Erythroblast (primary cell): ENCODE results near the gene SLC35E3.

ENCODE experiments used
- DNase-seq, 2 experiments: peaks; one replicate each; lab custom pipeline; 2025; lab: John Stamatoyannopoulos, UW
- GATA1 ChIP-seq: IDR thresholded peaks from 2 replicates; pipeline ENCODE4 v1.6.1; 2011; ENCODE audit warnings: low read depth, mild to moderate bottlenecking, control low read depth, low read length, moderate library complexity
- POLR2A ChIP-seq: IDR thresholded peaks from 2 replicates; pipeline ENCODE4 v1.6.1; 2011; ENCODE audit warnings: mild to moderate bottlenecking, low read length

Gene SLC35E3

GRCh38 chr12:68745904-68746571, at the start of gene SLC35E3:
Gene SLC35E3, plus strand, starts transcription at chr12:68746176. Its CDS starts 202 bp downstream, at chr12:68746378.
- TF ChIP-seq POLR2A (peak; percentile 84), GATA1 (no peak)
- DNase-seq = peak; percentile 96

DNA sequence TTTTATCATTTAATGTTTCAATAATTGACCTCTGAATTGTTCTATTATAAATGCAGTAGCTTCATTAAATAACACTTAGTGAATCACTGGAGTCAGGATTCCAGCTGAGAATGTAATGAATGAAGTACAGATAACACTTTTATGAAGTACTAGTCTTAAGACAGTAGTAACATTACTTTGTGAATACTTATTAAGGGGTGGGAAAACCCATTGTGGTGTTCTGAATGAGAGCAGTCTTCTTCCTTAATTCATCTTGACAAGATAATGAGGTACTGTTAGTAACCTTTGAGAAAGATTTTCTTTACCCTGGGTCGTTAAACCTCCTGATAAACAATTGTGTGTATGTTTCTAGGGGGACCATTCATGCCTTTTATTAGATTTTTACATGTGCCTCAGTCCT, 46.5 kb upstream of the SLC35E3 start:
- no peak for DNase-seq
- TF ChIP-seq POLR2A = no peak
- no peak for TF ChIP-seq GATA1

- no peak for DNase-seq
- TF ChIP-seq POLR2A = no peak
Measured at GRCh38 chr12:68727776-68728175, 18.2 kb upstream of the SLC35E3 start.

- DNase-seq = peak; percentile 53
- TF ChIP-seq GATA1 (no peak), POLR2A (no peak)
Measured at GRCh38 chr12:68733661-68734071, 12.3 kb upstream of the SLC35E3 start.

DNA sequence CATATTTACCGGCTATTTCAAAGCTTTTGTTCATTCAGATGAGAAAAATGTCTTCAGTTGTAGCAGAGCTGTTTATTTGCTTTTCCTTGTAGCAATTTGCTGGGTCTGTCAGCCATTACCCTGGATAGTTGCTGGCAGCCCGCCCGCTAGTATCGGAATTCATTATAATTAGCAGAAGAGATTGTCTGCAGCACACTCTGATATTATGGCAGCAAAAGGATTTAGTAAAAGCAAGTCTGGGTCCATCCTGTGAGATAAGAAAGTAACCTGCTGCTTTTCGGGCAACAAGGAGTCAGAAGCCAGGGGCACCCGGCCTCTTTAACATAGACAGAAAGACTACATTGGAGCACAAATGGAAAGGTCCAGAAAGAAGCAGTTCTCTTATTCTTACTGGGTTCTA, 6.1 kb upstream of the SLC35E3 start:
- TF ChIP-seq POLR2A (no peak), GATA1 (no peak)
- DNase-seq = no peak

GRCh38 chr12:68743356-68743755, 2.6 kb upstream of the SLC35E3 start:
- TF ChIP-seq GATA1 = no peak
- TF ChIP-seq POLR2A = no peak
- no peak for DNase-seq

DNA sequence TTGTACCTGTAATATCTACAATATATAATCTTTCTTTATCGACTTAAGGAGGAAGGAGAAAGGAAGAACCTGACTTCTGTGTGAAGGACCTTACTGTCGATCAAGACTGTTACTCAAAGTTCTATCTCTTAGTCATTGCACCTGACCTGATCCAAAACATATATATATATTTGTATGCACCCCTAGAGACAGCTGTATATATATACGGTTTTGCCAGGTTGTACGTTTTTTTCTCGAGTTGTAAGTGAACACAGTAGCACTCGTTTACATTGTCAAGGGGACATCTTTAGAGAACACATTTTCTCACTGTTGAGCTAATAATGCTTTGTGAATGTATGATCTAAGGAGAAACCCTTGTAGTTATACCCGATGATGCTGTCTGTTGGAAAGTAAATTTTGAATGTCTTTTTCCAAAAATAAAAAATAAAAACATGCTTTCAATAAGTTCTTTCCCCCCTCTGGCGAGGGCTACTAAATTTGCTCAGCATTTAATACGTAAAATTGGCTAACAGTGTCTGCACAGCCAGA, 536 bp upstream of the SLC35E3 start:
- TF ChIP-seq POLR2A (no peak), GATA1 (no peak)
- DNase-seq = no peak

- TF ChIP-seq POLR2A = no peak
- TF ChIP-seq GATA1 = no peak
- DNase-seq = peak; percentile 65 to 67
Measured at GRCh38 chr12:68746572-68747180, 700 bp downstream of the SLC35E3 start.

DNA sequence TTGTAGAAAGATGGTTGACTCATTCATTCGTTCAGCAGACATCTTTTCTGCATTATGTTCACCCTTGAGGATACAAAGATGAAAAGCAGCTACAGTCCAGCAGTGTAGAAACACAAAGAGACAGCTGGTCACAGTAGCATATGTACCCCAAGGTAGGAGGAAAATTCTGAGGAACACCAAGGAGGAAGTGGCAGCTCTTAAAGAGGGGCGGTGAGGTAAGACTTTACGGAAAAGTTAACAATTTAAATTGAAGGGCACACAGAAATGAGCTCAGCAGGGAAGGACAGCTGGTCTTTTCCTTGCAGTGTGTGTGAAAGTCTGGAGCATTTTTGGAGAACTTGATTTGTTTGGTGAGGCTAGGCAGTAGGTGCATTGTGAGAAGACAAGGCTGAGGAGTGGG, 3.5 kb downstream of the SLC35E3 start:
- TF ChIP-seq POLR2A (no peak), GATA1 (no peak)
- DNase-seq = no peak

- DNase-seq = no peak
- no peak for TF ChIP-seq POLR2A
- no peak for TF ChIP-seq GATA1
Measured at GRCh38 chr12:68749861-68750260, 3.9 kb downstream of the SLC35E3 start.

DNA sequence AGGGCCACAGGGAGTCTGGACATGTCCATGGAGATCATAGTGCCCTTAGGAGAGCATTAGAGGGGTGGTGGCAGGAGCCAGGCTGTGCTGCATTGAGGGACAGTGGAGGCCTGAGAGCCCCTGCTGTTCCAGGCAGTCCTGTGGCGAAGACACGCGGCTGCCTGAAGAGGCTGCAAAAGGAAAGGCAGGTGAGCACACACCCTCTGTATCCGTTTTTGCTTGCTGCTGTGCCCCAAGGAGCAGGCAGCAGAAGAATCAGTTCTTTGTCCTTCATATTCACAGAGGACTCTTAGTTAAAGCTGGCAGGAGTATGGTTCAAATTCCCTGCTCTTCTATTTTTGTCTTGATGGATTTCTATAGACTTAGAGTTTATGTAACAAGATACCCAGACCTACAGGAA, 4.5 kb downstream of the SLC35E3 start:
- TF ChIP-seq GATA1 = no peak
- DNase-seq = no peak

DNA sequence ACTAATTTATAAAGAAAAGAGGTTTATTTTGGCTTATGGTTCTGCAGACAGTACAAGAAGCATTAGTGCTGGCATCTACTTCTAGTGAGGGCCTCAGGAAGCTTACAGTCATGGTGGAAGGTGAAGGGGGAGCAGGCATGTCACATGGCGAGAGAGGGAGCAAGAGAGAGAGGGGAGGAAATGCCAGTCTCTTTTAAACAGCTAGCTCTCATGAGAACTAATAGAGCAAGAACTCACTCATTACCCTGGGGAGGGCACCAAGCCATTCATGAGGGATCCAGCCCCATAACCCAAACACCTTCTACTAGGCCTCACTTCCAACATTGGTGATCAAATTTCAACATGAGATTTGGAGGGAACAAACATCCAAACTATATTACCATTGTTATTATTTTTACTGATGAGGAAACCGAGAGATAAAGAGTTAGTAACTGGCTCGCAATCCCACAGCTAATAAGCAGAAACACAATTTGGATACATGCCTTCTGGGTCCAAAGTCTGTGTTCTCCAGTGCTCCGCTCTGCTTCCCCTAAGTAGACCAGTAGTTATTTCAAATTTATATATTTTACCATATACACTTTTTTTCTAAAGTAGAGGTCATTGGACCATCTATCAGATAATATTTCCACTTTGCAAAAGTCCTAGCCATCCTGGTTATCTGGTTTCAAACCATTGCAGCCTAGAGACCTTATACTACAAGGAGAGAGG, 9.7 kb downstream of the SLC35E3 start:
- DNase-seq = no peak
- TF ChIP-seq POLR2A (no peak), GATA1 (no peak)

- TF ChIP-seq GATA1 = no peak
- TF ChIP-seq POLR2A = no peak
- DNase-seq = peak in 1 of 2 experiments; percentile 21
Measured at GRCh38 chr12:68759852-68760251, 13.9 kb downstream of the SLC35E3 start.
